Neuronal stem cell (in vitro differentiated cells): Measurements from ENCODE around the gene SCUBE2.
"Not testable (repeated sequence)": the region's sequence is repeated elsewhere in the genome, so short reads cannot be mapped to it uniquely, and the experiment has no call there.

ENCODE experiments used
- DNase-seq: peaks from one replicate; pipeline ENCODE4 v3.0.0-alpha.2; 2013; ENCODE audit warnings: low spot score
- H2AFZ ChIP-seq: one replicate; pipeline ENCODE4 v1.6.1; 2013; ENCODE audit warnings: mild to moderate bottlenecking, low read length, inconsistent platforms
- H2AK5ac ChIP-seq: 2 replicates; pipeline ENCODE4 v1.6.1; 2013; ENCODE audit warnings: low read depth, mild to moderate bottlenecking, inconsistent platforms, low read length, moderate library complexity, mixed read lengths
- H2BK120ac ChIP-seq: 2 replicates; pipeline ENCODE4 v1.6.1; 2013; ENCODE audit warnings: low read depth, mild to moderate bottlenecking, inconsistent platforms, low read length, moderate library complexity, mixed read lengths
- H2BK12ac ChIP-seq: one replicate; pipeline ENCODE4 v1.6.1; 2013; ENCODE audit warnings: low read length, inconsistent platforms
- H2BK15ac ChIP-seq: 2 replicates; pipeline ENCODE4 v1.6.1; 2013; ENCODE audit warnings: mild to moderate bottlenecking, low read length, inconsistent platforms, mixed read lengths
- H2BK5ac ChIP-seq: one replicate; pipeline ENCODE4 v1.6.1; 2013; ENCODE audit warnings: inconsistent platforms, mild to moderate bottlenecking, low read length, moderate library complexity
- H3K14ac ChIP-seq: one replicate; pipeline ENCODE4 v1.6.1; 2013; ENCODE audit warnings: low read length, inconsistent platforms
- H3K18ac ChIP-seq: 2 replicates; pipeline ENCODE4 v1.6.1; 2013; ENCODE audit warnings: low read length, inconsistent platforms
- H3K23ac ChIP-seq: 2 replicates; pipeline ENCODE4 v1.6.1; 2013; ENCODE audit warnings: low read depth, mild to moderate bottlenecking, mixed read lengths, low read length, inconsistent platforms; ENCODE audit not compliant: poor library complexity
- H3K27ac ChIP-seq: replicated peaks from 3 replicates; pipeline ENCODE4 v1.5.1; 2013; ENCODE audit warnings: low read length, inconsistent platforms
- H3K27me3 ChIP-seq, 3 experiments: 2 replicates each; pipeline ENCODE4 v1.6.1; 2013; ENCODE audit warnings: low read length in 3 of 3, mild to moderate bottlenecking in 2 of 3, inconsistent platforms in 1 of 3, low read depth in 1 of 3, mixed read lengths in 1 of 3, moderate library complexity in 1 of 3; ENCODE audit not compliant: control insufficient read depth in 3 of 3, insufficient read depth in 3 of 3
- H3K36me3 ChIP-seq, 2 donors: replicated peaks in 1 of 2; 2 replicates each; pipeline ENCODE4 v1.6.1; 2013; ENCODE audit warnings: low read length in 2 of 2; ENCODE audit not compliant: control insufficient read depth in 2 of 2, insufficient read depth in 2 of 2
- H3K4ac ChIP-seq: 2 replicates; pipeline ENCODE4 v1.6.1; 2013; ENCODE audit warnings: inconsistent platforms, mild to moderate bottlenecking, low read length, moderate library complexity
- H3K4me1 ChIP-seq, 2 donors: 1 replicate in 1 of 2; 2 replicates in 1 of 2; pipeline ENCODE4 v1.6.1; 2013; ENCODE audit warnings: low read length in 2 of 2, low read depth in 1 of 2; ENCODE audit not compliant: control insufficient read depth in 2 of 2, insufficient read depth in 1 of 2
- H3K4me2 ChIP-seq: one replicate; pipeline ENCODE4 v1.6.1; 2013; ENCODE audit warnings: mild to moderate bottlenecking, low read length, inconsistent platforms; ENCODE audit not compliant: insufficient read depth, poor library complexity, severe bottlenecking
- H3K4me3 ChIP-seq, 2 donors: 2 replicates each; pipeline ENCODE4 v1.5.1; 2013; ENCODE audit warnings: low read length in 2 of 2, mild to moderate bottlenecking in 2 of 2, inconsistent platforms in 1 of 2, moderate library complexity in 1 of 2
- H3K79me1 ChIP-seq: one replicate; pipeline ENCODE4 v1.6.1; 2013; ENCODE audit warnings: low read depth, mild to moderate bottlenecking, inconsistent platforms, low read length, moderate library complexity
- H3K9ac ChIP-seq: one replicate; pipeline ENCODE4 v1.6.1; 2013; ENCODE audit warnings: mild to moderate bottlenecking, low read depth, low read length, inconsistent platforms; ENCODE audit not compliant: poor library complexity
- H3K9me3 ChIP-seq, 2 donors: replicated peaks in 1 of 2; 2 replicates each; pipeline versions ENCODE3 to v1.6.1; 2013; ENCODE audit warnings: low read length in 2 of 2, mild to moderate bottlenecking in 2 of 2, inconsistent platforms in 1 of 2, low read depth in 1 of 2, mixed read lengths in 1 of 2, moderate library complexity in 1 of 2; ENCODE audit not compliant: control insufficient read depth in 2 of 2, insufficient read depth in 1 of 2
- H4K8ac ChIP-seq: one replicate; pipeline ENCODE4 v1.6.1; 2013; ENCODE audit warnings: low read depth, mild to moderate bottlenecking, inconsistent platforms, low read length, moderate library complexity
- H4K91ac ChIP-seq: one replicate; pipeline ENCODE4 v1.6.1; 2013; ENCODE audit warnings: low read length, low read depth, mild to moderate bottlenecking, inconsistent platforms; ENCODE audit not compliant: poor library complexity
- WGBS, 2 donors: extraction: QIAGEN DNeasy Blood & Tissue Kit; methylation state at CpG; one replicate each; pipeline ENCODE4 v1.1.7; 2013; ENCODE audit warnings: missing lambda C conversion rate in 2 of 2, mixed read lengths in 1 of 2; ENCODE audit not compliant: insufficient read length in 2 of 2, insufficient replicate concordance in 1 of 2; ENCODE audit errors: extremely low coverage in 2 of 2; 5-methylcytosine and 5-hydroxymethylcytosine counted together

Gene SCUBE2

DNA sequence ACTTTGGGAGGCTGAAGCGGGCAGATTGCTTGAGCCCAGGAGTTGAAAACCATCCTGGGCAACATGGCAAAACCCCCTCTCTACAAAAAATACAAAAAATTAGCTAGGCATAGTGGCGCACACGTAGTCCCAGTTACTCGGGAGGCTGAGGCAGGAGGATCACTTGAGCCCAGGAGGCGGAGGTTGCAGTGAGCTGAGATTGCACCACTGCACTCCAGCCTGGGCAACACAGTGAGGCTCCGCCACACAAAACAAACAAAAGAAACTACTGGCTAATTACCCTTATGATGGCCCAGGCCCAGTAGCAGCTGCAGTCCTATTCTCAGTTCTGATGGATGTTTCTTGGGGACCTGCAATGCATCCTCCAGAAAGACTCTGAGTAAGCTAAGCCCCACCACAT lies 104.6 kb downstream of the SCUBE2 start:
- H2BK15ac ChIP-seq, H2BK120ac ChIP-seq, H4K91ac ChIP-seq, H4K8ac ChIP-seq, H3K4me1 ChIP-seq, H3K4ac ChIP-seq, H3K23ac ChIP-seq, H3K14ac ChIP-seq, H2AK5ac ChIP-seq, H3K4me3 ChIP-seq, H3K18ac ChIP-seq, H3K9ac ChIP-seq, H3K9me3 ChIP-seq, H2BK5ac ChIP-seq, H3K79me1 ChIP-seq, H3K36me3 ChIP-seq, H3K27ac ChIP-seq, DNase-seq, H2AFZ ChIP-seq, H3K4me2 ChIP-seq, H2BK12ac ChIP-seq: not testable (repeated sequence)
- no CpG with 5 or more reads among the region's 6 CpGs for WGBS, 2 donors
- H3K27me3 ChIP-seq = peaks cover 0 to 11% (median 0%) of the 10 kb centered on the region in 3 experiments

DNA sequence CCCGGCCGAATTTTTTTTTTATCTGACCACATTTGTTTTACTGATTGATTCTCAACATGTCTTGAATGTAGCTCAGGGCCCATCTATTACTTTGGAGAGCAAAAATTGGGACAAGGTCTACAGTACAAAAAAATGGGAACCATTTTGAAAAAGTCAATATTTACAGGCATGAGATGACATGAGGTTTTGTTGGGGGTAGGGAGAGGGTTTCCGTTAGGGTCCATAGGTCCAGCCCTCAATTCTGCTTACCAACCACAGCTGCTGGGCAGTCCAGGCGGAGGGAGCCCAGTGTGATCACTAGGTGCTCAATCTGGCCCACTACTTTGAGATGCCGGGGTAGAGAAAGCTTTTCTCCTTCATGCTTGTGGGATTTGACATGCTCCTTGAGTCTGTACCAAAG lies 105.9 kb downstream of the SCUBE2 start:
- Histone ChIP-seq H3K14ac (no peak overlapping the region), H3K27ac (no peak overlapping the region), H3K4me3 (no peak overlapping the region), H3K9me3 (no peaks in the 10 kb centered on the region), H2BK15ac (no peak overlapping the region), H2BK5ac (no peak overlapping the region), H4K8ac (no peak overlapping the region), H2AK5ac (no peak overlapping the region), H2BK120ac (no peak overlapping the region), H3K79me1 (no peaks in the 10 kb centered on the region), H3K4ac (no peak overlapping the region), H3K4me2 (no peak overlapping the region), H4K91ac (no peak overlapping the region), H3K27me3 (peaks cover 0 to 11% (median 0%) of the 10 kb centered on the region in 3 experiments), H3K9ac (no peak overlapping the region), H3K4me1 (peaks cover 0 to 4% of the 10 kb centered on the region in 2 donors), H2BK12ac (no peak overlapping the region), H3K18ac (no peak overlapping the region), H3K23ac (no peak overlapping the region), H2AFZ (no peak overlapping the region), H3K36me3 (no peaks in the 10 kb centered on the region)
- no CpG with 5 or more reads among the region's 5 CpGs for WGBS, 2 donors
- DNase-seq = no peak

DNA sequence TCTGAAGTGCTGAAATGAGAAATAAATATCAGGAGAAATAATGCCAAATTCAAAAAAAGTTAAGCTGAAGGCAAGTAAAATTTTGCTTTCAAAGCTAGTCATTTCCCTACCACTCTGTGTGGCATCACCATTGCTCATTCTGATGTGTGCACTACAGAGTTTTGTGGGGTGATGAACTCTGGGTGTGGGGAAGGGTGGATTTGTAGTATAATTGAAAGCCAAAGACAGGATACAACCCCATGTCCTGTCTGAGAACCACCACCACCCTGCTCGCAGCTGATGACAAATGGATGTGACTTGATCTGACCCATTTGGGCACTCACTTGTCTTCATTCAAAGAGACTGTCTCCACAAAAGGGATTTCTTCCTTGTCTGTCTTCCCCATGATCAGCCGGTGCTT lies 107.8 kb downstream of the SCUBE2 start:
- no peak overlapping the region for H4K91ac ChIP-seq
- no peaks in the 10 kb centered on the region for H3K9me3 ChIP-seq
- no peaks in the 10 kb centered on the region for H3K79me1 ChIP-seq
- no peak overlapping the region for H2BK5ac ChIP-seq
- H3K23ac ChIP-seq = no peak overlapping the region
- DNase-seq = no peak
- H3K4me3 ChIP-seq = no peak overlapping the region
- H3K18ac ChIP-seq = no peak overlapping the region
- peaks cover 0 to 4% (median 0%) of the 10 kb centered on the region in 3 experiments for H3K27me3 ChIP-seq
- H3K9ac ChIP-seq = no peak overlapping the region
- no peak overlapping the region for H2BK15ac ChIP-seq
- no peak overlapping the region for H3K14ac ChIP-seq
- WGBS, 2 donors = no CpG with 5 or more reads among the region's 2 CpGs
- no peaks in the 10 kb centered on the region for H3K36me3 ChIP-seq
- H3K4ac ChIP-seq = no peak overlapping the region
- H2AK5ac ChIP-seq = no peak overlapping the region
- no peaks in the 10 kb centered on the region for H3K4me1 ChIP-seq
- H3K27ac ChIP-seq = no peak overlapping the region
- H2AFZ ChIP-seq = no peak overlapping the region
- no peak overlapping the region for H3K4me2 ChIP-seq
- H2BK120ac ChIP-seq = no peak overlapping the region
- no peak overlapping the region for H2BK12ac ChIP-seq
- H4K8ac ChIP-seq = no peak overlapping the region

DNA sequence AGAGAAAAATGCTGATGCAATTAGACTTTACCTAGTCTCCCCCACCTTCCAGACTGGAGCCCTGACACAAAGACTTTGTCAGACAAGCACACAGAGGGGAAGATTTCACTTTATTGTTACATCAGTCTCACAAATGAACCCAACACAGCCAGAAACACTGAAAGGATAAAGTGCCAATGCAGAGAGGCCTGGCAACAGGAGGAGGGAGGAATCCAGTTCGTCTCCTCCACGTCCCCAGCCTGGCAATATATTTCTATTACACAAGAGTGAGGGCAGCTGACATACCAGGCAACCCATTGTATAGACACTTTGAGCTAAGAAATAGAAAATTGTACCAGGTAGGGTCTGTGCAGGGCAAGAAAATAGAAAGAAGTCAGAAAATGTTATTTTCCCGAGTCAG lies 110.9 kb downstream of the SCUBE2 start:
- Histone ChIP-seq H3K4me2 (no peak overlapping the region), H2BK15ac (no peak overlapping the region), H2AFZ (no peak overlapping the region), H3K79me1 (no peaks in the 10 kb centered on the region), H3K4ac (no peak overlapping the region), H3K9me3 (no peaks in the 10 kb centered on the region), H3K9ac (no peak overlapping the region), H2AK5ac (no peak overlapping the region), H2BK5ac (no peak overlapping the region), H3K27ac (no peak overlapping the region), H3K23ac (no peak overlapping the region), H3K14ac (no peak overlapping the region), H3K4me1 (no peaks in the 10 kb centered on the region), H4K8ac (no peak overlapping the region), H4K91ac (no peak overlapping the region), H2BK12ac (no peak overlapping the region), H3K27me3 (no peaks in the 10 kb centered on the region), H3K4me3 (no peak overlapping the region), H3K18ac (no peak overlapping the region), H3K36me3 (no peaks in the 10 kb centered on the region), H2BK120ac (no peak overlapping the region)
- no peak for DNase-seq
- no CpG with 5 or more reads among the region's 3 CpGs for WGBS, 2 donors
